K562 (cell line): ENCODE data around the gene BNIP5. TPM values are rescaled to one million over a fixed set of nuclear protein-coding genes. Genes with fewer than 3 reads are reported as not detected.

ENCODE experiments used
- CBFB ChIP-seq: sonication (generic); formaldehyde crosslinking; IDR thresholded peaks from 2 replicates; pipeline ENCODE4 v1.4.0; 2020; ENCODE audit warnings: mild to moderate bottlenecking, missing genetic modification reagents
- E2F5 ChIP-seq: sonication (generic); formaldehyde crosslinking; IDR thresholded peaks from 2 replicates; pipeline ENCODE4 v1.8.0; 2022; ENCODE audit warnings: mild to moderate bottlenecking, missing genetic modification reagents
- FOS ChIP-seq: IDR thresholded peaks from 3 replicates; pipeline ENCODE4 v1.6.1; 2011; ENCODE audit not compliant: insufficient read length; ENCODE audit errors: extremely low read depth
- GTF2A2 ChIP-seq: IDR thresholded peaks from 2 replicates; pipeline ENCODE4 v1.6.1; 2016; ENCODE audit warnings: mild to moderate bottlenecking, missing genetic modification characterization, missing compliant biosample characterization
- OTX1 ChIP-seq: fragments of 450-650 bp; formaldehyde crosslinking; IDR thresholded peaks from 2 replicates; pipeline ENCODE4 v1.4.0; 2022; ENCODE audit warnings: mild to moderate bottlenecking
- PKNOX1 ChIP-seq: fragments of 450-650 bp; IDR thresholded peaks from 2 replicates; pipeline ENCODE4 v1.6.1; 2016
- PTRF ChIP-seq: fragments of 450-650 bp; IDR thresholded peaks from 2 replicates; pipeline ENCODE4 v1.6.1; 2016; ENCODE audit warnings: mild to moderate bottlenecking, missing genetic modification characterization, missing compliant biosample characterization
- SOX6 ChIP-seq: fragments of 450-650 bp; IDR thresholded peaks from 2 replicates; pipeline ENCODE4 v1.6.1; 2014; ENCODE audit warnings: mild to moderate bottlenecking
- THAP7 ChIP-seq: fragments of 250-450 bp; sonication (Bioruptor Pico); IDR thresholded peaks from 2 replicates; pipeline ENCODE4 v1.5.0; 2021
- ZNF407 ChIP-seq: fragments of 450-650 bp; IDR thresholded peaks from 2 replicates; pipeline ENCODE4 v1.6.1; 2016; ENCODE audit warnings: low read depth
- ZNF586 ChIP-seq: fragments of 450-650 bp; formaldehyde crosslinking; conservative IDR thresholded peaks from 2 replicates; pipeline ENCODE4 v1.4.0; 2020; ENCODE audit warnings: mild to moderate bottlenecking, moderate library complexity
- ZNF592 ChIP-seq: fragments of 450-650 bp; IDR thresholded peaks from 2 replicates; pipeline ENCODE4 v1.6.1; 2017; ENCODE audit warnings: antibody characterized with exemption, mild to moderate bottlenecking
- polyA plus RNA-seq, 8 experiments: library from polyadenylated mRNA; depleted of rRNA in 4 of 8; stranded (reverse) in 5 of 8; unstranded in 3 of 8; fragments of >200 nt; fragmentation: Nextera tagmentation in 2 of 8; fragmentation: Illumina TruSeq in 1 of 8; extraction: Ambion mirVana in 2 of 8; extraction: Trizol in 1 of 8; gene quantifications; 2 replicates each; pipeline versions ENCODE4 v1.2.1 to v1.2.3, GENCODE V29; 2011 to 2014; ENCODE audit warnings: inconsistent platforms in 1 of 8, missing spikeins in 1 of 8
- total RNA-seq, 7 experiments: library from RNA; depleted of rRNA in 6 of 7; stranded (reverse); fragments of >200 nt in 6 of 7; fragmentation: Illumina TruSeq in 2 of 7; extraction: Trizol in 2 of 7; gene quantifications; 2 replicates each; pipeline versions ENCODE4 v1.2.1 to v1.2.3, GENCODE V29; 2011 to 2021; ENCODE audit warnings: low replicate concordance in 1 of 7

BNIP5 gene
- total and polyA plus RNA-seq, 9 of the 15 experiments (the other 6 are each of a cell fraction or from before 2014, with no cell fraction given), result not detected

GRCh38 chr6:36350681-36351571 lies 14.2 kb upstream of the BNIP5 start (continued):
- TF ChIP-seq ZNF407, result no peak
- TF ChIP-seq ZNF592, result no peak
- no peak for TF ChIP-seq OTX1 (CRISPR knock-in tag)
- TF ChIP-seq E2F5 (CRISPR knock-in tag), result no peak
- TF ChIP-seq FOS, result peak; percentile 55
- TF ChIP-seq THAP7, result no peak
- no peak for TF ChIP-seq ZNF586 (CRISPR knock-in tag)
- TF ChIP-seq PKNOX1, result peak; percentile 47
- peak; percentile 99 for TF ChIP-seq SOX6
- TF ChIP-seq PTRF (tag), result no peak
- peak; percentile 82; the same call in 1 of the 2 replicates for TF ChIP-seq CBFB (CRISPR knock-in tag)
- no peak for TF ChIP-seq GTF2A2 (tag)
